Mesendoderm (in vitro differentiated cells): ENCODE results near the gene OR56A1. TPM values are rescaled to one million over a fixed set of nuclear protein-coding genes. Genes with fewer than 3 reads are reported as not detected.
A peak's percentile ranks its signal among the peaks of the same experiment; 100 is the strongest.

Experiments used
- DNase-seq: peaks from one replicate; pipeline ENCODE4 v3.0.0; 2013
- H2AK5ac ChIP-seq: 2 replicates; pipeline ENCODE4 v1.6.1; 2013; ENCODE audit warnings: low read length, inconsistent platforms
- H2BK120ac ChIP-seq: 2 replicates; pipeline ENCODE4 v1.6.1; 2013; ENCODE audit warnings: low read depth, mild to moderate bottlenecking, low read length, moderate library complexity, mixed read lengths
- H2BK15ac ChIP-seq: replicated peaks from 2 replicates; pipeline ENCODE4 v1.6.1; 2013; ENCODE audit warnings: low read depth, mild to moderate bottlenecking, moderate library complexity
- H2BK5ac ChIP-seq: 2 replicates; pipeline ENCODE4 v1.6.1; 2013; ENCODE audit warnings: low read length, inconsistent platforms
- H3K18ac ChIP-seq: 2 replicates; pipeline ENCODE4 v1.6.1; 2013; ENCODE audit warnings: mild to moderate bottlenecking, low read length, mixed read lengths
- H3K23ac ChIP-seq: one replicate; pipeline ENCODE4 v1.6.1; 2013; ENCODE audit warnings: low read length
- H3K27ac ChIP-seq: 2 replicates; pipeline ENCODE4 v1.5.1; 2013; ENCODE audit warnings: low read depth, mild to moderate bottlenecking, inconsistent platforms, low read length, moderate library complexity
- H3K27me3 ChIP-seq: 2 replicates; pipeline ENCODE4 v1.6.1; 2013; ENCODE audit warnings: low read length, control low read depth, mild to moderate bottlenecking, inconsistent platforms; ENCODE audit not compliant: insufficient read depth, poor library complexity
- H3K36me3 ChIP-seq: 2 replicates; pipeline ENCODE4 v1.6.1; 2013; ENCODE audit warnings: low read length, inconsistent platforms; ENCODE audit not compliant: control insufficient read depth, insufficient read depth
- H3K4ac ChIP-seq: one replicate; pipeline ENCODE4 v1.6.1; 2013; ENCODE audit warnings: low read depth, mild to moderate bottlenecking, low read length, moderate library complexity
- H3K4me1 ChIP-seq: 2 replicates; pipeline ENCODE4 v1.6.1; 2013; ENCODE audit warnings: low read depth, low read length, inconsistent platforms; ENCODE audit not compliant: control insufficient read depth
- H3K4me2 ChIP-seq: 2 replicates; pipeline ENCODE4 v1.6.1; 2013; ENCODE audit warnings: low read length
- H3K4me3 ChIP-seq: 2 replicates; pipeline ENCODE4 v1.5.1; 2013; ENCODE audit warnings: mild to moderate bottlenecking, low read length
- H3K56ac ChIP-seq: one replicate; pipeline ENCODE4 v1.6.1; 2013; ENCODE audit warnings: low read length
- H3K79me1 ChIP-seq: 2 replicates; pipeline ENCODE4 v1.6.1; 2013; ENCODE audit warnings: low read length, inconsistent platforms
- H3K79me2 ChIP-seq: 2 replicates; pipeline ENCODE4 v1.6.1; 2013; ENCODE audit warnings: mild to moderate bottlenecking, low read length; ENCODE audit not compliant: control insufficient read depth, insufficient read depth
- H3K9ac ChIP-seq: 2 replicates; pipeline ENCODE4 v1.6.1; 2013; ENCODE audit warnings: low read length, inconsistent platforms
- H4K5ac ChIP-seq: one replicate; pipeline ENCODE4 v1.6.1; 2013; ENCODE audit warnings: low read length
- H4K8ac ChIP-seq: one replicate; pipeline ENCODE4 v1.6.1; 2013; ENCODE audit warnings: low read depth, mild to moderate bottlenecking, control low read depth, low read length, moderate library complexity
- WGBS: extraction: QIAGEN DNeasy Blood & Tissue Kit; methylation state at CpG from one replicate; pipeline ENCODE4 v1.1.7; 2013; ENCODE audit warnings: low lambda C conversion rate, missing lambda C conversion rate; ENCODE audit not compliant: insufficient coverage; ENCODE audit errors: extremely low coverage; 5-methylcytosine and 5-hydroxymethylcytosine counted together
- small RNA-seq: library from polyadenylated mRNA; stranded (forward); fragments of <200 nt; extraction: miRNeasy Mini kit (QIAGEN cat#:217004); gene quantifications from one replicate; pipeline ENCODE3, GENCODE V24; 2013; ENCODE audit not compliant: insufficient read depth

The OR56A1 gene

GRCh38 chr11:5986885-5987284, 43.7 kb downstream of the OR56A1 start, which contains the start of gene OR52L1:
OR52L1 (minus strand) TSS chr11:5986985; CDS start chr11:5986930, 55 bp downstream.
- H3K4me3 ChIP-seq, result no peak within 1 kb of the TSS
- no peak within 1 kb of the TSS for H4K5ac ChIP-seq
- H3K79me2 ChIP-seq, result no peaks in the 10 kb centered on the region
- no peak for DNase-seq
- no peak within 1 kb of the TSS for H3K56ac ChIP-seq
- no peak within 1 kb of the TSS for H3K18ac ChIP-seq
- no peak within 1 kb of the TSS for H4K8ac ChIP-seq
- no peaks in the 10 kb centered on the region for H3K79me1 ChIP-seq
- no CpG with 5 or more reads among the region's 1 CpG for WGBS
- no peak within 1 kb of the TSS for H2BK120ac ChIP-seq
- no peaks in the 10 kb centered on the region for H3K36me3 ChIP-seq
- H2BK15ac ChIP-seq, result no peak within 1 kb of the TSS
- H2BK5ac ChIP-seq, result no peak within 1 kb of the TSS
- H3K27ac ChIP-seq, result no peak within 1 kb of the TSS
- H2AK5ac ChIP-seq, result no peak within 1 kb of the TSS
- no peaks in the 10 kb centered on the region for H3K27me3 ChIP-seq
- no peaks in the 10 kb centered on the region for H3K4me1 ChIP-seq
- no peak within 1 kb of the TSS for H3K9ac ChIP-seq
- no peak within 1 kb of the TSS for H3K4me2 ChIP-seq
- H3K4ac ChIP-seq, result no peak within 1 kb of the TSS
- H3K23ac ChIP-seq, result no peak within 1 kb of the TSS

- Histone ChIP-seq H3K4ac (no peak overlapping the region), H3K27me3 (no peaks in the 10 kb centered on the region), H3K18ac (no peak overlapping the region), H4K8ac (no peak overlapping the region), H3K9ac (no peak overlapping the region), H3K4me3 (no peak overlapping the region), H3K56ac (no peak overlapping the region), H3K27ac (no peak overlapping the region), H3K23ac (no peak overlapping the region), H3K79me2 (no peaks in the 10 kb centered on the region), H2BK120ac (no peak overlapping the region), H3K79me1 (no peaks in the 10 kb centered on the region), H2AK5ac (no peak overlapping the region), H4K5ac (no peak overlapping the region), H3K4me2 (no peak overlapping the region), H3K36me3 (no peaks in the 10 kb centered on the region), H3K4me1 (no peaks in the 10 kb centered on the region), H2BK15ac (no peak overlapping the region), H2BK5ac (no peak overlapping the region)
- WGBS, result no CpG with 5 or more reads among the region's 1 CpG
- peak; percentile 6 for DNase-seq
These were observed 47.1 kb downstream of the OR56A1 start for GRCh38 chr11:5983443-5983842.

- no peak for DNase-seq
- Histone ChIP-seq H4K5ac (no peak overlapping the region), H3K79me1 (no peaks in the 10 kb centered on the region), H2BK120ac (no peak overlapping the region), H3K56ac (no peak overlapping the region), H3K9ac (no peak overlapping the region), H3K36me3 (no peaks in the 10 kb centered on the region), H3K18ac (no peak overlapping the region), H2BK5ac (no peak overlapping the region), H3K23ac (no peak overlapping the region), H3K27ac (no peak overlapping the region), H3K4ac (no peak overlapping the region), H2BK15ac (no peak overlapping the region), H4K8ac (no peak overlapping the region), H2AK5ac (no peak overlapping the region), H3K4me2 (no peak overlapping the region), H3K79me2 (no peaks in the 10 kb centered on the region), H3K4me3 (no peak overlapping the region), H3K4me1 (no peaks in the 10 kb centered on the region), H3K27me3 (no peaks in the 10 kb centered on the region)
- no CpG with 5 or more reads among the region's 1 CpG for WGBS
These were observed 57.0 kb downstream of the OR56A1 start for GRCh38 chr11:5973530-5973929.

Small RNAs within 50 kb of the gene (small RNA-seq; reads per million reads assigned to genes)
- not detected for gene RNA5SP329
